ENCODE measurements around the gene YEATS2. TPM values are rescaled to one million over a fixed set of nuclear protein-coding genes. Genes with fewer than 3 reads are reported as not detected.

Gene YEATS2
- total RNA-seq, 1 experiment from 2014 or later = 38.6 TPM

GRCh38 chr3:183777016-183777618 is 79.5 kb downstream of the YEATS2 start:
- BruUV-seq (replicated peaks) = no TSS peak
- no peaks in the 10 kb centered on the region for H3K4me1 ChIP-seq (ENCODE audit: control insufficient read depth in 1 of 2, insufficient read depth in 2 of 2, low read length in 2 of 2)
- no peak for TF ChIP-seq CTCF (IDR thresholded peaks at IDR 0.05 in 2 of 3, conservative IDR thresholded peaks at IDR 0.05 in 1 of 3; ENCODE audit: borderline replicate concordance in 1 of 3, insufficient read depth in 1 of 3, low read depth in 2 of 3, low read length in 2 of 3)
- TF ChIP-seq ZFX (IDR thresholded peaks at IDR 0.05) = no peak
- no peak for TF ChIP-seq POLR2AphosphoS5 (IDR thresholded peaks at IDR 0.05; ENCODE audit: low read depth, low read length)
- no peak for TF ChIP-seq POLR2A (IDR thresholded peaks at IDR 0.05; ENCODE audit: borderline replicate concordance, extremely low read depth, insufficient read depth, insufficient read length)
- TF ChIP-seq REST (IDR thresholded peaks at IDR 0.05; ENCODE audit: low read depth) = no peak
- no peak for TF ChIP-seq FOSL1 (IDR thresholded peaks at IDR 0.05; ENCODE audit: low read depth)
- no peak for TF ChIP-seq JUND (IDR thresholded peaks at IDR 0.05)
- no peak for TF ChIP-seq CEBPB (IDR thresholded peaks at IDR 0.05; ENCODE audit: low read depth)
- TF ChIP-seq SIN3A (IDR thresholded peaks at IDR 0.05; ENCODE audit: low read depth) = no peak
- ATAC-seq (no peak), DNase-seq (ENCODE audit: low read depth, low spot score) (no peak)
- no peak overlapping the region for H3K9ac ChIP-seq (ENCODE audit: low read length)
- 0 out of 2 replicates have a peak, but pooled peaks cover 2% of the 10 kb centered on the region for H3K79me2 ChIP-seq (ENCODE audit: insufficient read depth, low read length)
- H3K4me3 ChIP-seq (replicated peaks in 1 of 2; ENCODE audit: low read depth in 1 of 2, low read length in 2 of 2) = no peak overlapping the region
- intact Hi-C loops (cut with micrococcal nuclease) = no loop called here
- H3K27ac ChIP-seq (ENCODE audit: low read depth, low read length) = no peak overlapping the region
- RAD21 ChIA-PET (ENCODE audit: low non-redundant PET in 1 of 2, low total read pairs in 2 of 2, uncharacterized antibody in 2 of 2, unreplicated experiment in 2 of 2) = no interaction called here
- no peaks in the 10 kb centered on the region for H3K27me3 ChIP-seq (ENCODE audit: insufficient read depth, low read length)
- no peaks in the 10 kb centered on the region for H3K9me3 ChIP-seq (ENCODE audit: control insufficient read depth in 1 of 2, insufficient read depth in 1 of 2, low read depth in 1 of 2, low read length in 2 of 2)
- no peak overlapping the region for H3K4me2 ChIP-seq (ENCODE audit: low read length)
- H3K9me2 ChIP-seq (ENCODE audit: insufficient read depth) = no peaks in the 10 kb centered on the region
- no peaks in the 10 kb centered on the region for H4K20me1 ChIP-seq (ENCODE audit: insufficient read depth)
- CTCF ChIA-PET = no interaction called here
- H2AFZ ChIP-seq (ENCODE audit: low read depth, low read length, poor library complexity, severe bottlenecking) = no peak overlapping the region
- POLR2A ChIA-PET = no interaction called here
- H3K36me3 ChIP-seq (ENCODE audit: control insufficient read depth in 1 of 2, insufficient read depth in 2 of 2, low read length in 2 of 2) = peaks cover 46 to 53% of the 10 kb centered on the region in 2 experiments

All from HCT116 (cell line).